Right ventricle myocardium inferior (tissue), 1 donor: ENCODE measurements around the gene MKRN2OS. TPM values are rescaled to one million over a fixed set of nuclear protein-coding genes. Genes with fewer than 3 reads are reported as not detected.
"Not testable (repeated sequence)": the region's sequence is repeated elsewhere in the genome, so short reads cannot be mapped to it uniquely, and the experiment has no call there.

ENCODE experiments used
- ATAC-seq: fragments of 200-7000 bp; cut with Tn5 transposase; one replicate; pipeline ENCODE4 v1.9.1; 2020; ENCODE audit warnings: mild to moderate bottlenecking, moderate library complexity
- DNase-seq: peaks from one replicate; pipeline ENCODE4 v3.0.0; 2021; ENCODE audit errors: missing footprints
- intact Hi-C: fragments of 100-400 bp; cut with DNase I; formaldehyde crosslinking; loops from one replicate; pipeline ENCODE4 v1.11.0; 2022
- total RNA-seq: library from RNA; stranded (reverse); fragmentation: NEBNext Ultra II Directional; extraction: Animal tissue kit (Norgen Biotek cat#: 25700); gene quantifications from one replicate; pipeline ENCODE4 v1.2.1, GENCODE V29; 2021
- donor health status: DM: no; HTN: yes; CAD: no; lungs with severe emphysema.

Gene MKRN2OS
- total RNA-seq, 1 donor from 2014 or later, result not detected

GRCh38 chr3:12568747-12569146 lies 23.4 kb upstream of the MKRN2OS start:
- no peak for ATAC-seq
- no peak for DNase-seq
- intact Hi-C loops, result no loop called here

GRCh38 chr3:12566976-12567375 lies 21.7 kb upstream of the MKRN2OS start:
- DNase-seq (no peak), ATAC-seq (no peak)
- intact Hi-C loops, result no loop called here

GRCh38 chr3:12562451-12562850 lies 17.2 kb upstream of the MKRN2OS start:
- DNase-seq (no peak), ATAC-seq (no peak)
- intact Hi-C loops, result no loop called here

GRCh38 chr3:12561397-12561796 lies 16.1 kb upstream of the MKRN2OS start:
- intact Hi-C loops, result no loop called here
- DNase-seq (no peak), ATAC-seq (no peak)

- no peak for DNase-seq
- ATAC-seq, result no peak
- intact Hi-C loops, result no loop called here
These were observed 15.3 kb upstream of the MKRN2OS start for GRCh38 chr3:12560505-12561190.

- DNase-seq (no peak), ATAC-seq (no peak)
- intact Hi-C loops, result loop anchor here (5.0 to 10.0 kb wide), 4 partner anchors 37 to 238 kb away; partner anchors contain the start of genes CAND2 and TSEN2
These were observed 14.2 kb upstream of the MKRN2OS start for GRCh38 chr3:12559520-12559919.

GRCh38 chr3:12558706-12559105 lies 13.4 kb upstream of the MKRN2OS start:
- no peak for ATAC-seq
- intact Hi-C loops, result loop anchor here (5.0 to 10.0 kb wide), 4 partner anchors 36 to 239 kb away; partner anchors contain the start of genes CAND2 and TSEN2
- DNase-seq, result no peak

- intact Hi-C loops, result loop anchor here (1.0 to 10.0 kb wide), 5 partner anchors 35 to 240 kb away; partner anchors contain the start of genes CAND2 and TSEN2
- no peak for DNase-seq
- ATAC-seq, result no peak
These were observed 12.3 kb upstream of the MKRN2OS start for GRCh38 chr3:12557473-12558100.

GRCh38 chr3:12556690-12557472 lies 11.6 kb upstream of the MKRN2OS start, which contains the start of gene MKRN2:
TSS of gene MKRN2 (plus strand) at chr3:12557087. CDS start at chr3:12557151, 64 bp downstream.
- DNase-seq, result peak; percentile 95
- peak; percentile 97 for ATAC-seq
- intact Hi-C loops, result loop anchor here (1.0 to 10.0 kb wide), 5 partner anchors 35 to 240 kb away; partner anchors contain the start of genes CAND2 and TSEN2

- intact Hi-C loops, result loop anchor here (5.0 to 10.0 kb wide), 4 partner anchors 34 to 241 kb away; partner anchors contain the start of genes CAND2 and TSEN2
- DNase-seq (no peak), ATAC-seq (peak; percentile 12)
These were observed 11.0 kb upstream of the MKRN2OS start for GRCh38 chr3:12556314-12556689.

- peak; percentile 59 for DNase-seq
- intact Hi-C loops, result loop anchor here (10.0 kb wide), 1 partner anchor 151 kb away; no protein-coding TSS in a partner anchor
- ATAC-seq, result no peak
These were observed 8.7 kb upstream of the MKRN2OS start for GRCh38 chr3:12553921-12554391.

GRCh38 chr3:12549971-12550760 lies 4.9 kb upstream of the MKRN2OS start:
- DNase-seq (no peak), ATAC-seq (no peak)
- intact Hi-C loops, result loop anchor here (10.0 kb wide), 1 partner anchor 155 kb away; no protein-coding TSS in a partner anchor

GRCh38 chr3:12544652-12545472 lies 437 bp downstream of the MKRN2OS start:
- intact Hi-C loops, result no loop called here
- ATAC-seq (no peak), DNase-seq (no peak)

GRCh38 chr3:12543497-12543896 lies 1.8 kb downstream of the MKRN2OS start:
- ATAC-seq, intact Hi-C loops: not testable (repeated sequence)

GRCh38 chr3:12541625-12542024 lies 3.7 kb downstream of the MKRN2OS start:
- intact Hi-C loops, result no loop called here
- peak; percentile 44 for ATAC-seq
- no peak for DNase-seq

More at GRCh38 chr3:12543497-12543896, 1.8 kb downstream of the MKRN2OS start:
- not testable (repeated sequence) for DNase-seq

- intact Hi-C loops, result no loop called here
- DNase-seq (no peak), ATAC-seq (no peak)
These were observed 8.9 kb downstream of the MKRN2OS start for GRCh38 chr3:12536423-12536822.

GRCh38 chr3:12532182-12532581 lies 13.1 kb downstream of the MKRN2OS start:
- intact Hi-C loops, result no loop called here
- DNase-seq, result no peak
- ATAC-seq, result no peak
